Hepatocyte (in vitro differentiated cells): ENCODE results near the gene WNK4. TPM values are rescaled to one million over a fixed set of nuclear protein-coding genes. Genes with fewer than 3 reads are reported as not detected.

Experiments used
- DNase-seq: peaks from one replicate; pipeline ENCODE4 v3.0.0-alpha.2; 2016; ENCODE audit warnings: low spot score
- H2AFZ ChIP-seq: fragments of 200-600 bp; sonication (generic); 2 replicates; pipeline ENCODE4 v1.6.0; 2016; ENCODE audit warnings: antibody characterized with exemption, mild to moderate bottlenecking
- H3K27ac ChIP-seq: fragments of 200-600 bp; sonication (generic); 2 replicates; pipeline ENCODE4 v1.5.1; 2016; ENCODE audit warnings: mild to moderate bottlenecking
- H3K27me3 ChIP-seq: fragments of 200-600 bp; sonication (generic); 2 replicates; pipeline ENCODE4 v1.6.1; 2016
- H3K36me3 ChIP-seq: fragments of 200-600 bp; sonication (generic); replicated peaks from 2 replicates; pipeline ENCODE4 v1.5.1; 2016; ENCODE audit warnings: low read depth; ENCODE audit not compliant: insufficient read depth
- H3K4me1 ChIP-seq: fragments of 200-600 bp; sonication (generic); 2 replicates; pipeline ENCODE4 v1.5.1; 2016; ENCODE audit warnings: mild to moderate bottlenecking, moderate library complexity; ENCODE audit not compliant: insufficient read depth
- H3K4me2 ChIP-seq: fragments of 200-600 bp; sonication (generic); 2 replicates; pipeline ENCODE4 v1.6.0; 2016
- H3K4me3 ChIP-seq: fragments of 200-600 bp; sonication (generic); 2 replicates; pipeline ENCODE4 v1.5.1; 2016; ENCODE audit warnings: mild to moderate bottlenecking
- H3K79me2 ChIP-seq: fragments of 200-600 bp; sonication (generic); 2 replicates; pipeline ENCODE4 v1.6.0; 2017; ENCODE audit warnings: mild to moderate bottlenecking
- H3K9me2 ChIP-seq: fragments of 200-600 bp; sonication (generic); replicated peaks from 2 replicates; pipeline ENCODE4 v1.6.0; 2017; ENCODE audit warnings: mild to moderate bottlenecking; ENCODE audit not compliant: insufficient read depth
- H3K9me3 ChIP-seq: fragments of 200-600 bp; sonication (generic); 2 replicates; pipeline ENCODE4 v1.5.1; 2016; ENCODE audit warnings: low read depth, mild to moderate bottlenecking
- H4K20me1 ChIP-seq: fragments of 200-600 bp; sonication (generic); 2 replicates; pipeline ENCODE4 v1.6.0; 2016; ENCODE audit warnings: mild to moderate bottlenecking; ENCODE audit not compliant: insufficient read depth, poor library complexity, severe bottlenecking
- EZH2 ChIP-seq: fragments of 200-600 bp; sonication (generic); IDR thresholded peaks from 2 replicates; pipeline ENCODE4 v1.6.1; 2016; ENCODE audit warnings: antibody characterized with exemption, mild to moderate bottlenecking, borderline replicate concordance
- EZH2phosphoT487 ChIP-seq: fragments of 200-600 bp; sonication (generic); IDR thresholded peaks from one replicate; pipeline ENCODE4 v1.6.1; 2018; ENCODE audit warnings: antibody characterized with exemption, mild to moderate bottlenecking, low read depth, moderate library complexity; ENCODE audit not compliant: unreplicated experiment, severe bottlenecking
- WGBS: methylation state at CpG from one replicate; pipeline ENCODE4 v1.1.6; 2016; ENCODE audit warnings: low lambda C conversion rate; ENCODE audit errors: missing lambda C conversion rate; 5-methylcytosine and 5-hydroxymethylcytosine counted together
- polyA plus RNA-seq: library from polyadenylated mRNA; unstranded; fragments of >200 nt; fragmentation: Nextera tagmentation; extraction: Ambion mirVana; gene quantifications from 2 replicates; pipeline ENCODE4 v1.2.1, GENCODE V29; 2016
- total RNA-seq: library from RNA; depleted of rRNA; stranded (reverse); fragments of >200 nt; gene quantifications from 2 replicates; pipeline ENCODE4 v1.2.3, GENCODE V29; 2014
- TF ChIP-seq, protein P1 (sequence below): fragments of 200-600 bp; sonication (generic); IDR thresholded peaks from 2 replicates; pipeline ENCODE4 v1.5.1; 2016; ENCODE audit warnings: antibody characterized with exemption, mild to moderate bottlenecking; ENCODE audit not compliant: poor library complexity

Gene WNK4
- total and polyA plus RNA-seq, 2 experiments from 2014 or later = 1.5 to 1.7 TPM

DNA sequence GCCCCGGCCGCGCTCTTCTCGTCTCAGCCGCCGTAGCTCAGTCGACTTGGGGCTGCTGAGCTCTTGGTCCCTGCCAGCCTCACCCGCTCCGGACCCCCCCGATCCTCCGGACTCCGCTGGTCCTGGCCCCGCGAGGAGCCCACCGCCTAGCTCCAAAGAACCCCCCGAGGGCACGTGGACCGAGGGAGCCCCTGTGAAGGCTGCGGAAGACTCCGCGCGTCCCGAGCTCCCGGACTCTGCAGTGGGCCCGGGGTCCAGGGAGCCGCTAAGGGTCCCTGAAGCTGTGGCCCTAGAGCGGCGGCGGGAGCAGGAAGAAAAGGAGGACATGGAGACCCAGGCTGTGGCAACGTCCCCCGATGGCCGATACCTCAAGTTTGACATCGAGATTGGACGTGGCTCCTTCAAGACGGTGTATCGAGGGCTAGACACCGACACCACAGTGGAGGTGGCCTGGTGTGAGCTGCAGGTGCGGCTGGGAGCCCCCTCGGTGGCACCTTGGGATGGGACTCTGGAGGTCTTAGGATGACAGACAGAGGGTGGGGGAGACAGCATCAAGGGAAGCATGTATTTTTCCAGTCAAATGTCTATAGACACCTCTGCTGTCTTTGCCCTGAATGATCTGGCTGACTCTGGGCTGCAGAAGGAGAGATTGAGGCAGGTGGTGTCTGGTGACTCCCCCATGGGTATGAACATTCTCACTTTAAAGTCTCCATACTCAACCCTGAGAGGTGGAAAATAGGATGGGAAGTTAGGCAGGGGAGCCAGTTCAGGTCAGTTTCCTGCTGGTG lies 635 bp downstream of the WNK4 start:
- H3K4me3 ChIP-seq = peak overlapping the region; percentile 90
- peak overlapping the region; percentile 99 for H3K4me2 ChIP-seq
- peaks cover 17% of the 10 kb centered on the region for H3K4me1 ChIP-seq
- H2AFZ ChIP-seq = peak overlapping the region; percentile 84
- H3K9me2 ChIP-seq = no peaks in the 10 kb centered on the region
- no peaks in the 10 kb centered on the region for H3K36me3 ChIP-seq
- peak overlapping the region; percentile 90 for H3K27ac ChIP-seq
- H3K79me2 ChIP-seq = no peaks in the 10 kb centered on the region
- 12% methylated on average over 36 of the region's 39 CpGs for WGBS
- no peak for DNase-seq
- TF ChIP-seq EZH2 (no peak), EZH2phosphoT487 (no peak)
- TF ChIP-seq, protein P1, sequence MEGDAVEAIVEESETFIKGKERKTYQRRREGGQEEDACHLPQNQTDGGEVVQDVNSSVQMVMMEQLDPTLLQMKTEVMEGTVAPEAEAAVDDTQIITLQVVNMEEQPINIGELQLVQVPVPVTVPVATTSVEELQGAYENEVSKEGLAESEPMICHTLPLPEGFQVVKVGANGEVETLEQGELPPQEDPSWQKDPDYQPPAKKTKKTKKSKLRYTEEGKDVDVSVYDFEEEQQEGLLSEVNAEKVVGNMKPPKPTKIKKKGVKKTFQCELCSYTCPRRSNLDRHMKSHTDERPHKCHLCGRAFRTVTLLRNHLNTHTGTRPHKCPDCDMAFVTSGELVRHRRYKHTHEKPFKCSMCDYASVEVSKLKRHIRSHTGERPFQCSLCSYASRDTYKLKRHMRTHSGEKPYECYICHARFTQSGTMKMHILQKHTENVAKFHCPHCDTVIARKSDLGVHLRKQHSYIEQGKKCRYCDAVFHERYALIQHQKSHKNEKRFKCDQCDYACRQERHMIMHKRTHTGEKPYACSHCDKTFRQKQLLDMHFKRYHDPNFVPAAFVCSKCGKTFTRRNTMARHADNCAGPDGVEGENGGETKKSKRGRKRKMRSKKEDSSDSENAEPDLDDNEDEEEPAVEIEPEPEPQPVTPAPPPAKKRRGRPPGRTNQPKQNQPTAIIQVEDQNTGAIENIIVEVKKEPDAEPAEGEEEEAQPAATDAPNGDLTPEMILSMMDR = no peak
- H4K20me1 ChIP-seq = no peaks in the 10 kb centered on the region
- peaks cover 11% of the 10 kb centered on the region for H3K27me3 ChIP-seq
- no peaks in the 10 kb centered on the region for H3K9me3 ChIP-seq

DNA sequence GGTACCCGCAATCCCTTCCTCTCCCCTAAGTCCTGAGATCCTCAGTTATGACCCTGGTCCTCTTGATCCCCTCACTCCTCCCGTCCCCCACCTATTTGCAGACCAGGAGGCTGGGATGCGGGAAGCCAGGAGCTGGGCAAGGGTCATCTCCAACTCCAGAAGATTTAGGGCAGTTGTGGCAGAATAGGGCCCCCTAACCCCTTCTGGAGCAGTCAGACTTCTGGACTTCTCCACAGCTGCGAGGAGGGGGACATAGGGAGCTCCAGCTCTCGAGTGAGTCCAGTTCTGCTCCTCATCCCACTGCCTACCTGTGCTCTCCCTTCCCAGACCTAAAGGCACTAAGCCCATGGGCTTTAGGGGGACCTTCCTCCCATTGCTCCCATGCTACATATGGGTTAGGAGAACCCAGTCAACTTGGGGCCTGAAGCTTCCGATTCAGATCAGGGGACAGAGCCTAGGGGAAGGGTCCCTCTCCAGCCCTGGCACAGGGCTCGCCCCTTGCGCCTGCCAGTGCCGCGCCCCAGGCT lies 1.3 kb downstream of the WNK4 start:
- H3K9me2 ChIP-seq = no peaks in the 10 kb centered on the region
- H3K4me1 ChIP-seq = peaks cover 17% of the 10 kb centered on the region
- no peaks in the 10 kb centered on the region for H3K9me3 ChIP-seq
- H4K20me1 ChIP-seq = no peaks in the 10 kb centered on the region
- H3K4me2 ChIP-seq = peak overlapping the region; percentile 99
- 88% methylated on average over 10 of the region's 10 CpGs for WGBS
- peaks cover 11% of the 10 kb centered on the region for H3K27me3 ChIP-seq
- no peaks in the 10 kb centered on the region for H3K79me2 ChIP-seq
- no peak for TF ChIP-seq EZH2phosphoT487
- no peak for TF ChIP-seq EZH2
- TF ChIP-seq, protein P1 = no peak
- no peak overlapping the region for H2AFZ ChIP-seq
- no peak for DNase-seq
- no peak overlapping the region for H3K4me3 ChIP-seq
- H3K36me3 ChIP-seq = no peaks in the 10 kb centered on the region
- H3K27ac ChIP-seq = no peak overlapping the region

DNA sequence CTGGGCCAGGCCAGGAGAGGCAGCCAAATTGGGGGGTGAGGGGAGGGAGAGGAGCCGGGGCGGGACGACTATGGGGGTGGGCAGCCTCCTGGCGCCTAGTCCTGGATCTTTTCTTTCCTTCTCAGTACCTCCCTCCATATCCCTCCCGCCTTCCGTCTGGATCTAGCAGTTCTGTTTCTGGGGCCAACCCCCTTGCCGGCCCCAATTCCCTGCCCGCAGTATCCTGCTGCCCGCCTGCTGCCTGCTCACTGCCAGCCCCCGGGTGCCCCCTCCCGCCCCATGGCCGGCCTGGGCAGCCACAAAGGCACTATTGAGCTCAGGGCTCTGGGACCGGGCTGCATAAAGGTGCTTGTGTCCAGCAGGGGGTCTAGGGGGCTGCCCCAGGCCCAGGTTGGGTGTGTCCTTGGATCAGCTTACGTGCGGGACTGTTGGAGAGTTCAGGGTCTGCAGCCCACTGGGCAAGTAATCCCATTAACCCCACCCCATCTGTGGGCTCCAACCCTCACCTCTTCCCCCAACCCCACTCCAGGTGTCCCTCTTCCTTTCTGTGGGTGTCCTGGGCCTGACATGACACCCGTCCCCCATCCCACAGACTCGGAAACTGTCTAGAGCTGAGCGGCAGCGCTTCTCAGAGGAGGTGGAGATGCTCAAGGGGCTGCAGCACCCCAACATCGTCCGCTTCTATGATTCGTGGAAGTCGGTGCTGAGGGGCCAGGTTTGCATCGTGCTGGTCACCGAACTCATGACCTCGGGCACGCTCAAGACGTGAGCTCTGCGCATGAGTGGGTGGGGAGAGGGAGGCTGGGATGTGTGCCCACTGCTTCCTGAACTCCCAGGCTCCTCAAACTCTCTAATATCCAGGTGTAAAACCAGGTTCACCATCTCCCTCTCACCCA lies 2.0 kb downstream of the WNK4 start:
- no peak for DNase-seq
- WGBS = 87% methylated on average over 25 of the region's 29 CpGs
- no peak overlapping the region for H3K4me3 ChIP-seq
- H3K4me1 ChIP-seq = peaks cover 17% of the 10 kb centered on the region
- no peaks in the 10 kb centered on the region for H3K9me2 ChIP-seq
- H3K79me2 ChIP-seq = no peaks in the 10 kb centered on the region
- H4K20me1 ChIP-seq = no peaks in the 10 kb centered on the region
- H3K27ac ChIP-seq = no peak overlapping the region
- H3K27me3 ChIP-seq = peaks cover 11% of the 10 kb centered on the region
- no peaks in the 10 kb centered on the region for H3K9me3 ChIP-seq
- H3K36me3 ChIP-seq = no peaks in the 10 kb centered on the region
- TF ChIP-seq, protein P1 = no peak
- TF ChIP-seq EZH2 (no peak), EZH2phosphoT487 (no peak)
- H3K4me2 ChIP-seq = peak overlapping the region; percentile 99
- H2AFZ ChIP-seq = no peak overlapping the region
